Lower leg skin (tissue), 4 donors: ENCODE data around the gene MTMR3. TPM values are rescaled to one million over a fixed set of nuclear protein-coding genes. Genes with fewer than 3 reads are reported as not detected.
"Not testable (repeated sequence)": the region's sequence is repeated elsewhere in the genome, so short reads cannot be mapped to it uniquely, and the experiment has no call there.

Experiments
- DNase-seq, 2 donors: peaks; one replicate each; pipeline ENCODE4 v3.0.0-alpha.2; 2019; ENCODE audit warnings: low spot score in 2 of 2
- H3K4me3 ChIP-seq: fragments of 200-600 bp; sonication (generic); 2 replicates; pipeline ENCODE4 v1.5.1; 2017; ENCODE audit warnings: mild to moderate bottlenecking, low read depth; ENCODE audit not compliant: poor library complexity, severe bottlenecking
- CTCF ChIP-seq, 3 donors: fragments of 450-650 bp; IDR thresholded peaks; one replicate each; pipeline ENCODE4 v1.5.1; 2016; ENCODE audit warnings: antibody characterized with exemption in 3 of 3, mild to moderate bottlenecking in 3 of 3, moderate library complexity in 2 of 3
- POLR2A ChIP-seq, 2 donors: fragments of 450-650 bp; IDR thresholded peaks; one replicate each; pipeline ENCODE4 v1.6.1; 2016 to 2017; ENCODE audit warnings: antibody characterized with exemption in 2 of 2, mild to moderate bottlenecking in 1 of 2, moderate library complexity in 1 of 2
- WGBS, 2 donors: methylation state at CpG; one replicate each; pipeline ENCODE4 v1.1.5; 2018; 5-methylcytosine and 5-hydroxymethylcytosine counted together
- intact Hi-C: fragments of 100-400 bp; cut with DNase I; formaldehyde crosslinking; loops from one replicate; pipeline ENCODE4 v1.15.0; 2023; ENCODE audit warnings: low total_unique reads
- total RNA-seq, 4 donors: library from RNA; depleted of rRNA; stranded (reverse); fragments of >200 nt; gene quantifications; one replicate each; pipeline ENCODE4 v1.1.0, GENCODE V29; 2016

Gene MTMR3
- total RNA-seq = 10 to 100 TPM; 51.4 to 70.5 (median 62.6) TPM

DNA sequence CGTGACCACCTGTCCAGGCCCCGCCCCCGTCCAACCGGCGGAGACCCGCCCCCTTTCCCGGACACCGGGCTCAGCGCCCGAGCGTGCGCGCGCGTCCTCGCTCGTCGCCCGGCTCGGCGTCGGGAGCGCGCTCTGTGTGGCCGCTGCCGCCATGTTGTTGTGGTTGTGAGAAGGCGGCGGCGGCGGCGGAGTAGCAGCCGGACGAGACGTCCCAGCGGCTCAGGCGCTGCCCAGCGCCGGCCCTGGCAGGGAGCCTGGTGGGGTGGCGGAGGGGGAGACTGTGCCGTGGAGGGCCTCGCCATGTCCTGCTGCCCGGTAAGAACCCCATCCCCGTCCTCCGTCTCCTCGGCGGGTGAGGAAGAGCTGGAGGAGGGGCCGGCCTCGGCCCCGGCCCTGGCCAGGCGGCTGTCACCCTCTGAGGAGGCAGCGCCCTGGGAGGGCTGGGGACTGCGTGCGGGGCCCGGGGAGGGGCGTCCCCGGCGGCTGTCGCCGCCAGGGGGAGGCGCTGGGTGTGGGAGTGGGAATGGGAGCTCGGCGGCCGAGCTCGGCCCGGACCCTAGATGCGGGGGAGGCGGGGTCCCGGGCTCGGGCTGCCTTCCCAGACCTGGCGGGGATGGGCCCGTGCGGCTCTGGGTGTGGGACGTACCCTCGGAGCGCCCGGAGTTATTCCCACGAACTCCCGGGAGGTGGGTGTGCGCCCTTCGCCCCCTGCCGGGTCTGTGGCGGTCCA, at the start of gene MTMR3:
MTMR3 (plus strand) TSS at position 130 of the 730 bp plus-strand sequence. CDS start 87,886 bp downstream, outside the sequence.
- peak; percentile 91 to 98 for DNase-seq
- intact Hi-C loops = no loop called here
- peak within 1 kb of the TSS; percentile 86 for H3K4me3 ChIP-seq
- WGBS, 2 donors = 0% methylated on average over 65 to 66 of the region's 82 CpGs
- TF ChIP-seq CTCF (IDR thresholded peaks at IDR 0.05) = peak in 1 of 3 donors; percentile 22
- peak in 1 of 2 donors; percentile 78 for TF ChIP-seq POLR2A (IDR thresholded peaks at IDR 0.05)

- intact Hi-C loops = no loop called here
- DNase-seq = no peak
- H3K4me3 ChIP-seq = no peak overlapping the region
- TF ChIP-seq POLR2A (IDR thresholded peaks at IDR 0.05) (no peak), CTCF (IDR thresholded peaks at IDR 0.05) (no peak)
- 74 to 95% methylated on average over 7 of the region's 7 CpGs for WGBS, 2 donors
These were observed 49.5 kb upstream of the MTMR3 start for GRCh38 chr22:29833392-29833965.

- 87 to 89% methylated on average over 1 of the region's 1 CpG for WGBS, 2 donors
- no peak overlapping the region for H3K4me3 ChIP-seq
- no peak for TF ChIP-seq CTCF (IDR thresholded peaks at IDR 0.05)
- TF ChIP-seq POLR2A (IDR thresholded peaks at IDR 0.05) = no peak
- no peak for DNase-seq
- intact Hi-C loops = no loop called here
These were observed 48.9 kb upstream of the MTMR3 start for GRCh38 chr22:29834046-29834445.

GRCh38 chr22:29836791-29837370, 46.1 kb upstream of the MTMR3 start:
- DNase-seq, H3K4me3 ChIP-seq, intact Hi-C loops: not testable (repeated sequence)
- WGBS, 2 donors = 85 to 87% methylated on average over 18 of the region's 18 CpGs

- no peak for TF ChIP-seq CTCF (IDR thresholded peaks at IDR 0.05)
- TF ChIP-seq POLR2A (IDR thresholded peaks at IDR 0.05) = peak in 1 of 2 donors; percentile 35
- peak; percentile 100 for DNase-seq
- intact Hi-C loops = no loop called here
- peak within 1 kb of the TSS; percentile 90 for H3K4me3 ChIP-seq
- 0 to 1% methylated on average over 52 to 54 of the region's 54 CpGs for WGBS, 2 donors
These were observed 45.0 kb upstream of the MTMR3 start, which contains the start of gene ASCC2 for GRCh38 chr22:29837741-29838598. Gene ASCC2, minus strand, starts transcription at chr22:29838274. Its CDS starts 5,949 bp downstream, at chr22:29832325.
